ENCODE results near the gene PLCG1.

GRCh38 chr20:41142919-41143318, 5.6 kb downstream of the PLCG1 start:
- TF ChIP-seq, protein P1, sequence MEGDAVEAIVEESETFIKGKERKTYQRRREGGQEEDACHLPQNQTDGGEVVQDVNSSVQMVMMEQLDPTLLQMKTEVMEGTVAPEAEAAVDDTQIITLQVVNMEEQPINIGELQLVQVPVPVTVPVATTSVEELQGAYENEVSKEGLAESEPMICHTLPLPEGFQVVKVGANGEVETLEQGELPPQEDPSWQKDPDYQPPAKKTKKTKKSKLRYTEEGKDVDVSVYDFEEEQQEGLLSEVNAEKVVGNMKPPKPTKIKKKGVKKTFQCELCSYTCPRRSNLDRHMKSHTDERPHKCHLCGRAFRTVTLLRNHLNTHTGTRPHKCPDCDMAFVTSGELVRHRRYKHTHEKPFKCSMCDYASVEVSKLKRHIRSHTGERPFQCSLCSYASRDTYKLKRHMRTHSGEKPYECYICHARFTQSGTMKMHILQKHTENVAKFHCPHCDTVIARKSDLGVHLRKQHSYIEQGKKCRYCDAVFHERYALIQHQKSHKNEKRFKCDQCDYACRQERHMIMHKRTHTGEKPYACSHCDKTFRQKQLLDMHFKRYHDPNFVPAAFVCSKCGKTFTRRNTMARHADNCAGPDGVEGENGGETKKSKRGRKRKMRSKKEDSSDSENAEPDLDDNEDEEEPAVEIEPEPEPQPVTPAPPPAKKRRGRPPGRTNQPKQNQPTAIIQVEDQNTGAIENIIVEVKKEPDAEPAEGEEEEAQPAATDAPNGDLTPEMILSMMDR (optimal IDR thresholded peaks at IDR 0.05 in 1 of 3, IDR thresholded peaks at IDR 0.05 in 1 of 3, conservative IDR thresholded peaks at IDR 0.05 in 1 of 3; ENCODE audit: extremely low read depth in 1 of 3, insufficient read depth in 2 of 3, low read length in 3 of 3): no peak
- no peak for TF ChIP-seq EZH2 (IDR thresholded peaks at IDR 0.05; ENCODE audit: low read length)
